GM21423 (cell line): ENCODE results near the gene SRGAP2C.
"Not testable (repeated sequence)": the region's sequence is repeated elsewhere in the genome, so short reads cannot be mapped to it uniquely, and the experiment has no call there.

Experiments
- ATAC-seq: cut with Tn5 transposase; IDR thresholded peaks from one replicate; pipeline ENCODE4 v1.9.1; 2021; ENCODE audit warnings: mild to moderate bottlenecking, moderate library complexity; ENCODE audit not compliant: unreplicated experiment

The SRGAP2C gene

GRCh38 chr1:121324726-121325125, 140.0 kb downstream of the SRGAP2C start:
- not testable (repeated sequence) for ATAC-seq

DNA sequence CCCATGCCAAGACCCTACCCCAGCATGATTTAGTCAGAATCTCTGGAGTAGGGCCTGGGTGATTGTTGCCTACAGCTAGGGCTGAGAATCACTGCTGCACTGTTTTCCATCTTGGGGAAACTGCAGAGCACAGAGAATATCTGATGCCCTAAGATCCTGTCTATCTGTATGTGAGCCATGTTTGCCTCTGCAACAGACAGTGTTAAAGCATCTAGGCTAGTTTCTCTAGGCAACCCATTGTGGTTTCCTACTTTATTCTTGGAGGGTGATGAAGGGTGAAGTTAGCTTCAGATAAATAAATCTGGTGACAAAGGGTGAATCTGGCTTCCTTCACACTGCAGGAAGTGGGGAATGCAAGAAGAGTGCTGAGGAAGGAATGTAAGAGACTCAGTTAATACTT, 147.4 kb downstream of the SRGAP2C start:
- ATAC-seq: not testable (repeated sequence)

DNA sequence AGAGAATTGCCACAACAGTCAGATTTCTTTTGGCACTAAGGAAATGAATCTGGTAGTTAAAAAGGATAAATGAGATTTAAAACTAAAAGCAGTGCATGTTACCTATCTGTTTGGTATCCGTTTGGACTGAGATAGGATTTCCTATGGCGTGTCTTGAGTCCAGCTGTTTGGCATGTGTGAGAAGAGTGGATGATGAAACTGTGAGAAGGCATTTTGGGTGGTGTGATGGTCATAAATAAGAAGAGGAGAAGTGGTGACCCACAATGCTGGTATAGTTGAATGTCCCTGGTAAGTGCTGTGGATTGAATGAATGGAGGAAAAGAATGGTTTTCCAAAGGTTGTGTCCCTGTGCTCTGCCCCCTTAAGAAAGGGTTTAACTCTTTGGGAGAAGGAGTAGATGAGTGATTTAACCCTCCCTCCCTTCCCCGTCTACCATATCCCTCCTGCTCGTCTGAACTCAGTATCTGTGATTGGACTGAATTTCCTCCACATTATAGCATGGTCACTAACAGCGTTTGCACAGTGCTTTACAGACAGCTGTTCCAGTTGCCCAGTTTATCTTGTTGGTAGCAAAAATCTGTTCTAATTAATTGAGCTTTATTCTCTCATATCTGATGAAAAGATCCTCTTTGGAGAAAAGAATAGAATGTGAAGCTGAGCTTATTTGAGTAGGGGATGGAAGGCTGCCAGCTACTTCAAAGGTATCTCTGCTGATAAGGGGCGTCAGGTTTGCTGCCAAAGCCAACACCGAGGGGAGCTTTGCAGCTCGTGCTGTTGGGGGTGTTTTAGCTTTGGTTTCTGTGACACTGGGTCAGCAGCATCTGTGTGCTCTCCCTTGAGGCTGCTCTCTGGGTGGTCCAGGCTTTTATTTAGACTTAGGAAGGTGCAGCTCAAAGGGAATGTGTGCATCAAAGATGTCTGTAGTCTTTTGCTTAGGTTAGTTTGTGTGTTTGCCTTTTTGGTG, 148.1 kb downstream of the SRGAP2C start:
- ATAC-seq: not testable (repeated sequence)

DNA sequence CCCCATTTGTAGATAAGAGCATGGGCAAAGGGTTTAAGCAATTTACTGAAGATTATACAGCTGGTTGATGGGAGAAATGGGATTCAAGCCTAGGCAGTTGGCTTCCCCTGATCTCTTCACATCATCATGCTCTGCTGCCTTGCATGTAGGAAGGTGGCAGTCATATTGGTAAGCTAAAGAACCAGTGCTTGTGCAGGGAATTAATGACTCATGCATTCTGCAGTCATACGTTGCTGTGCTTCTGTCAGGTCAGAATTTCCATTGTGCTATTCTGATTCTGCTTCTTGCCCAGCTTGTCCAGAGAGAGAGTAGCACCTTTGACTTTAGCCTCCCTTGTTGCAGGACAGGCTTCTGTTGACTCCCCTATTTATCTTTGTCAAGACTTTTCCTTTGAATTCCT, 153.2 kb downstream of the SRGAP2C start:
- not testable (repeated sequence) for ATAC-seq

GRCh38 chr1:121339611-121340010, 154.8 kb downstream of the SRGAP2C start:
- ATAC-seq: peak; percentile 68

DNA sequence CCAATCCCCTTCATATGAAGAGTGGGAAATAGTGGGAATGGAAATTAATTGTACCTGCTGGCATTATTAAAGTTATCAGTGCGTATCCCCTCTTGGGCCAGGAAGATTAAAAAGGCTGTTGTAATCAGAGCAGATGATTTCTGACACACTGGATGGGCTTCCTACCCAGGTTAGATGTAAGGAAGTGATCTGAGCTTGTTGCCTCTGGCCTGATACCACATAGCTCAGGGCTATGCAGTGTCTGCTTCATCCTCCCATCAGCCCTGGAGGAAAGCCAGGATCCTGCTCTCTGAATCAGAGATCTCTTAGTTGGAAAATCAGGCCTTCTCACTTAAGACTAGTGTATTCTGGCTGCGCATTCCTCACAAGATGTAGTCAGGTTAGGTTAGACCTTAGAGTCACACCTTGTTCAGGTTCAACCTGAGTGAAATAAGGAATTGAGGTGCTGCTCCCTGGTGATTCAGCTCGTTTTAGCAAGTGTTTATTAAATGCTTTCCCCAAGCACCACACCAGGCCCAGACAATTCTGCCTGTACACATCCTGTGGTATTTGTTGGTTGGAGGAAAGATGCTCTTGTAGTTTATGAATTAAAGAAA, 158.6 kb downstream of the SRGAP2C start:
- not testable (repeated sequence) for ATAC-seq

DNA sequence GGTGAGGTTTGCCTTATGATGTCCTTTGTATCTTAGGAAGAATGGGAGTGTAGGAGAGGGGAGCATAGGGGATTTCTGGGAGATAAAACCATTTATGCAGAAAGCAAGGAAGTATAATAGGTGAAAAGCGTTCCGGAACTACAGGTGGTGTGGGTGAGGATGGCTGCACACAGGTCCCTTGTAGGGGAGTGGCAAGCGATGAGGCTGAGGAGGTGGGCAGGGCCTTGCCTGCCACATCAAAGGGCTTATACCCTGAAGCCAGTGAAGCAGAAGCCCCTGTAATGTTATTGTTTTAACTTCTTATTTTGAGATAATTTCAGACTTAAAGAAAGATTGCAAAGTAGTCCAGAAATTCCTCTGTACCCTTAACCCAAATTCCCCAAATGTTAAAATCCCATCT, 159.6 kb downstream of the SRGAP2C start:
- ATAC-seq: not testable (repeated sequence)

DNA sequence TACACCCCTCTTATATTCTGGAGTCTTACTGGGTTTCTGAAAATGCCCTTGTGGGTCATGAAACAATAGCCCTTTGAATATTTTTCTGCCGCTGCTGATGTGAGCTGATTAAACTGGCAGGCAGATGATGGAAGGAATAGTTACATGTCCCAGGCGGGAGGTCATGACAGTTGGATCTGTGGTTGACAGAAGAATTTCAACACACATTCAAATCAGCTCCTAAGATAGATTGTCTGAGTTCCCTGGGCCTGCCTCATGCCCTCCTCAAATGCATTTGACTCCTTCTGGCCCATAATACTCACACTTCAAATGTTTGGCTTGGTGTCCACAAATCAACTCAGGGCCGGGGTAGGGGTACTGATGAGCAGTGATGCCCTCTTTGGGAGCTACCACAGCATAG, 161.9 kb downstream of the SRGAP2C start:
- ATAC-seq: not testable (repeated sequence)

DNA sequence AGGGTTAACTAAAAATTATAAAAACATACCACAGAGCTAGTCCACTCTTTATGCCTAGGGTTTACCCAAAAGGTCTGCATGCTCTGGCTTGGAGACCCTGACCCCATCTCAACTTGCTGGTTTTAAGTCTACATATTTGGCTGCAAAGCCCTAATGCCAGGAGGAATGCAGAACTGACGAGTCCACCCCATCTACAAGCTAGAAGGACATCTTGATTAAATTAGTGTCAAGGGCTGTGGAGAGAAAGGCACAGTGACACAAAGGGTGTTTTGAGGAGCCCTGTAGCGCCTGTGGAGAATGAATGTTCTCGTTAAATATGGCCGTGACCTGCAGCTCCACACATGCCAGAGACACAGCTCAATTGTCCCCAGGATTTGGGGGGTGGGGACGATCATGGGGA, 162.7 kb downstream of the SRGAP2C start:
- ATAC-seq: not testable (repeated sequence)

DNA sequence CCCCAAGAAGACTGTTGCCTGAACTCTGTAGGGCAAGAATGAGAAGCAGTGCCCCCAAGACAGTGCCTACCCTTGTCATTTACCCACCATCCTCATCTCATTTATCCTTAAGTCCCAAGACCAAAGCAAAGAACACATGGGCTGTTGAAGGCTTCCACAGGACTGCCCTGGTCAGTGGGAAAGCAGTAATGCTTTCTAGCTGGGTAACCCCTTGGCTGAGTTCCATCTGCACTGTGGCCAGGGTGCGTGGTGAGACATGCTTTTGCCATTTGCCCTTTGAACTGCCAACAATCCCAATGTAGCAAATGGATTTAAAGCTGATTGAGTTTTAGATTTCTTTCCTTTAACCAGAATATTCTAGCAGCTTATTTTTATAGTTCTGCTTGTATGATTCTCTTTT, 163.3 kb downstream of the SRGAP2C start:
- not testable (repeated sequence) for ATAC-seq

- ATAC-seq: not testable (repeated sequence)
Observed at GRCh38 chr1:121349332-121349967, 164.7 kb downstream of the SRGAP2C start.

DNA sequence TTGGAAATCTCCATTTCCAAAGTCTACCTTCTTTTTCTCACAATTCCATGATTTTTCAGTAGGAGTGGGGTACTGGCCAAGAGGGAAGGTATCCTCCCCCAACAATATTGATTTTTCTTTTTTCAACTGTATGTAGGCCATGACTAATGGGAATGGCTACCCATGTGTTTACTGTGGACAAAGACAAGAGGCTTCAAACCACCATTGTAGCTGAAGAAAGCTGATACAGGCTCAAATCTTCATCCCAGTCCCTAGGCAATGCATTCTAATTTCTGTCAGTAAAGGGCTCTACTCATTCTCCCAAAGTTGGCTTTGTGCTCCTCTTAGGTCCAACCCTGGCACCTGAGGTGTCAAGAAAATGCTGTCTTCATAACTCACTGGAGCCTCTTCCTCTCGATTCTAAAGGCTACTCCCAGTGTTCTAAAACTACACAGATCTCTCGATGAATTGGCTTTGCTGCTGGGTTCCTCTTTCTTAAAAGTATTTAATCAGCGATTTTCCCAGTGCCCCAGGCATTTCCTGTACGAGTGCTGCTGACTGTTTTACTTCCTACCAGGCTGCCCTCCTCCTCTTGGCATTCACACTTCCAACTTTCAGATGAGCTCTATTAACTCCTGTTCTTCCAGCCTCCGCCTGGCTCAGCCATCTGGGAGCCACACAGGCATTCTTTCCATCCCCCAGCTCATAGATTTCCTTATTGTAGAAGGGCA, 171.1 kb downstream of the SRGAP2C start:
- not testable (repeated sequence) for ATAC-seq

DNA sequence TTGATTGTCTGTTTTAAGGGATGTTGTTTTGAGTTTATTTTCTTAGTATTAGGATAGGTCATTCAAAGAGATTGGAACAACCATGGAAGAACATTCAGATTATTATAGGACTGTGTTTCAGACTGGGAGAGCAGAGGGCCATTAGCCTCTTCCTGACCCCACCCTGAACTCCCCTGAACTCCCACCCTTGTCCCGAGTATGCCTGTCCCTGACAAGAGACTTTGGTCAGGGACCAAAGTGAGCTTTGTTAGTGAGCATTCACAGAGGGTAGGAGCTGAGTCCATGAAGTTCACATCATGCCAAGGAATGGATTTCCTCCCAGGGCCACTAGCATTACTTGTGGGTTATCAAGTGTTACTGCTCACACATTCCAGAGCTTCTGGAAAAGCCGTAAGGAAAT, 172.0 kb downstream of the SRGAP2C start:
- not testable (repeated sequence) for ATAC-seq

- not testable (repeated sequence) for ATAC-seq
Observed at GRCh38 chr1:121360531-121360930, 175.8 kb downstream of the SRGAP2C start.

DNA sequence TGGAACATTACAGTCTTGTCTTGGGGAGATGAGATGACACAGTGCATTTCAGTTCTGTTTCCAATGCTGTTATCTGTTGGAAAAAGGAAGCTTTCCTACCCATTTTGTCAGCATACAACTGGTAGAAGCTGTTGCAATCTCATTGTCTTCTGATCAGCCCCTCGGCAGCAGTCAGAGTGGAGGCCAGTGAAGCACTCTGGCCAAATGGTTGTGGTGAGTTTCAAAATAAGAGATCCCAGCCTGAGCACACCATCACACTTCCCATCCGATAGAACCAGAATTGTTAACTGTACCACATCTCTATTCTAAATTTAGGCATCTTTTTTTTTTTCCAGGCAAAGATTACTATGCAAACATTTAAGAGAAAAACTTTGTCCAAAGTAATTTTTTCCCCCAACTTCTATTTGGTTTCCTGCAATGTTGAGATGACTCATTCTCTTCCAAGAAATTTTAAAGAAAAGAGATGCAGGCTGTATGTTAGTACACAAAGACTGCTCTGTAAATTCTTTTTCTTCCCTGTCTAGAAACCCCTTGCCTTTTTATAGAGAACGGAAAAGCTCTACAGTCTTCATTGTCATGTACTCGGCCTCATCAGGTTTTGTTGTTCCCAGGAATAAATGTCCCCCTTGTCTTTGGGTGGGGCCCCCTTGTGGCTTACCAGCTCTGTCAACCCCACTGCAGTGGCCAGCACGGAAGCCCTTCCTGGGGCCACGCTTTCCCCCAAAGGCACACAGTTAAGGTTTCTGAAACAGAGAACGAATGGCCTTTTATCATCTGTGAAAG, 176.9 kb downstream of the SRGAP2C start:
- ATAC-seq: not testable (repeated sequence)

DNA sequence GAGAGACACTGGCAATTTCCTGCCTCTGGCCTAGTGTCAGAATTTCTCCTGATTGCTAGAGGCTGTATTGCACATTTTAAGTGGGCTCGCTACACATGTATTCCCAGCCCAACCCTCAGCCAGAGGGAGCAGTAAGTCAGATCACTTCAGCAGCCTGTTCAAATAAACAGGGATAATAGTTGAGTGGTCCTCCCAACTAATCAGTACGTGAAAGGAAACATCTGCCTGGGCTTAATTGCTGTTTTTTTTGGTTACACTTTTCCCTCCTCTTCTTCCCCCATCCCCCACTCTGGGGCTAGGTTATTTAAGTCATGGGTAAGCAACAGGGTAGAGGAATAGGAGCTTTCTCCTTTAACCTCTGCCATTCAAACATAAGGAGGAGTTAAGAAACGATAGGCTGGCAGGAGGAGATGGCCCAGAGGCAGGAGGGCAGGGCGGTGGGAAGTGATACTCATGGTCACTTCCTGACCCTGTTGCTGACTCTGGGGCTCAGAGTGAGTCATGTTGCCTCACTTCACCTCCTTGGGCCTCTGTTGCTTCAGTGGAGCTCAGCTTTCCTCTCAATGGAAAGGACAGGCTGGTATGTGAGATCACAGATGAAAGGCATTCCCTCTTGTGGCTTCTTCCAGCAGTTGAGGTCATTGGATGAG, 177.6 kb downstream of the SRGAP2C start:
- not testable (repeated sequence) for ATAC-seq

GRCh38 chr1:121365316-121365715, 180.5 kb downstream of the SRGAP2C start:
- not testable (repeated sequence) for ATAC-seq

DNA sequence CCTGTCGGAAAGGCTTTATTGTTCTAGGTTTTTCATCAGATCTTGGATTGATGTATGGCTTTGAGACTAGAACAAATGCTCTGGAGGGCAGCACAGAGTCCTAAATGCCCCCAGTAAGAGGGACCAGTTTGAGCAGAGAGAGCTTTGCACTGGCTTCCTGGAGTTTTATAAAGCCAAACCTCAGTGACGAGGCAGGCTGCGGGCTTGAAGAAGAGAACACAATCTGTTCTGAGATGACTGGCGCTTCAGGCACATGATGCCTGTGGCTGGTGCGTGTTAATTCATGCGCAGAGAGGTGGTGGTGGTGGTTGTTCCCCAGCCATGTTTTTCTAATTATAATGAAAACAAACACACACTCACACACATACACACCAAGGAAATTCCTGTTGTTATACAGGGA, 180.9 kb downstream of the SRGAP2C start:
- ATAC-seq: peak; percentile 52

DNA sequence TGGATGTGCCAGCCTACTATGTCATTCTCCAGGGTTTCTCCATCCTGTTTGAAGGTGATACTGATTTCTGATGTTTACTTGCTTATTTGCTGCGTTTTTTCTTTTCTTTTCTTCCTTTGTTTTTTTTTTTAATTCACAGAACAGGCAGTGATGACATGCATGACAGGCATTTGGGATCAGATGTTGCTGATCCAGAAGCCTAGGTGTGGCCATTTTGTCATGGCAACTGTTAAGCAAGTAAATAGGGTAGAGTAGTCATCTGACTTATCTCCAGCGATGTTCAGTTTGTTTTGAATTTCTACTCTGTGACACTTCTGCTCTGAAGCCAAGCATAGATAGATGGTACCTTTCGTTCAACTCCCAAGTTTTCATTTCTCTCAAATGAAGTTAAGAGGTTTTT, 181.4 kb downstream of the SRGAP2C start:
- ATAC-seq: not testable (repeated sequence)

- ATAC-seq: not testable (repeated sequence)
Observed at GRCh38 chr1:121368910-121369309, 184.1 kb downstream of the SRGAP2C start.
